Spleen (tissue), 7 donors: Measurements from ENCODE around the gene ATP8A2.

Experiments
- CTCF ChIP-seq, 11 experiments: fragments of 200-600 bp in 7 of 11; fragments of 450-650 bp in 4 of 11; sonication (generic) in 4 of 11; IDR thresholded peaks in 8 of 11; conservative IDR thresholded peaks in 3 of 11; 1 replicate in 7 of 11; 2 replicates in 4 of 11; pipeline versions ENCODE4 v1.4.0 to v1.8.0; 2016 to 2021; ENCODE audit warnings: antibody characterized with exemption in 11 of 11, inconsistent platforms in 4 of 11, mild to moderate bottlenecking in 1 of 11
- POLR2A ChIP-seq, 3 donors: fragments of 450-650 bp; IDR thresholded peaks; one replicate each; pipeline ENCODE4 v1.5.1; 2017; ENCODE audit warnings: antibody characterized with exemption in 3 of 3, mild to moderate bottlenecking in 1 of 3
- donor health status: DM: no; HTN: no; CAD: no; lungs with moderate emphysema.
- donor health status: DM: no; HTN: no; CAD: no.
- donor health status: DM: no; HTN: no; CAD: no.

DNA sequence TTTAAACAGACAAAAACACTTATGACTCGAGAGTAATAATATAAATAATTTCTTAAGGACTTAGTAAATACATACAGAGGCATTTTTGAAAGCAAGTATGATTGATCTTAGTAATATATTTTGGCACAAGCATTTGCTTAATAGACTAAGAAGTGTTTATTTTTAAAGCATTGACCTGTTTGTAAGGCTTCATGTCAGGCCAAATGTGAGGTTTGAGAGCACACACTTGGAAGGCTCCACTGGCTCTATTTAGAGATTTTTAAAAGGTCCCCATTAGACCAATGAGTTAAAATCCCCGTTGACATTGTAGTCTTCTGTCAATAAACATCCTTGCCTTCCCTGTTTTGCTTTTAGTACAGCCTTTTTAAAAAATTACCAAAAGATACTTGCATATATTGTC is 50.4 kb downstream of the ATP8A2 start:
- no peak for TF ChIP-seq CTCF (IDR thresholded peaks at IDR 0.05 in 8 of 11, conservative IDR thresholded peaks at IDR 0.05 in 3 of 11)
- no peak for TF ChIP-seq POLR2A (IDR thresholded peaks at IDR 0.05)
